GM19239 (cell line): Measurements from ENCODE around the gene RNF11.
A peak's percentile ranks its signal among the peaks of the same experiment; 100 is the strongest.

Experiments used
- DNase-seq: peaks from one replicate; pipeline ENCODE4 v3.0.0; 2011; ENCODE audit warnings: low spot score; ENCODE audit not compliant: insufficient read length
- FAIRE-seq: peaks from 2 replicates; lab custom pipeline; 2011; peaks lifted over from hg19 to GRCh38; lab: Jason Lieb, UNC

The RNF11 gene

DNA sequence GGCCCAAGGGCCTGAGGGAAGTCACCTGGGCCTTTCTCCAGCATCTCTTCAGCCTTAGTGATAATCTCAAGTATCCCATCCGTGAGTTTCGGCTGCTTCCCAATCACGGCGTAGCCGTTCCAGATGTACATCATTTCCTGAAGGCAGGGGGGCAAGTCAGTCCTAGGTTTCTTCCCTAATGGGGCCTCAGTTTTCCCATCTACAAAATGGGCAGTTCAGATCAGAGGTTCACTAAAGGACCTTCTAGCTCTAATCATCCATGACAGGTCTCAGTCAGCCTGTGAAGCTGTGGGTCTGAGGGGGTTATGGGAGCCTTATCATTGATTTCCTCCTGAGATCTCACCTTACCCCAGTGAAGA is 54.4 kb downstream of the RNF11 start:
- no peak for FAIRE-seq

DNA sequence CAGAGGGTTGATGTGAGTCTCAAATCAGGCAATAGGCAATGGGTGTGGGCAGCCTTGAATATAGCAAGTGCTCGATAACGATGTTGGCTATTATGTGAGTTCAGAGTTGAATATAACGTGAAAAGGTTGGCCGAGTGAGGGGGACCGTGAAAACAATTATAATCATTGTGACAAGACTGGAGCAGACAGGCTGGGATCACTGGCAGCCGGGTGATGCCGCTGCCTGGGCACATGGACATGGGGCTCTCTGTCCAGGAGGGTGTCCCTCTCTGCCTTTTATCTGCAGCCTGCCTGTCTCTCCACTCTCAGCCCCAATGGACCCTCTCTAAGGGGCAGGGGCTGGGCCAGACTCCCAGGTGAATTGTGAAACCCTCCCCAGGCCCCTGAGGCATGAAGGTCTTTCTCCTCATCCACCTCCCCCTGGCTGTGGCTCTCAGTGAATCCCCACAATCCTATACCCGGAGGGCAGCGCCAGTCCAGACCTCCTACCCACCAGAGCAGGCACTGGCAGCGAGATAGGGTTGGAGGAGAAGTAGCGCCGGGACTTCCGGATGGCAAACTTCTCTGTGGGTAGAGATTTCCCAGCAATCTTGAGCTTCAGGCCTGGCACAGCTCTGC is 57.9 kb downstream of the RNF11 start:
- DNase-seq = no peak
- no peak for FAIRE-seq

More for the DNA sequence above, 54.4 kb downstream of the RNF11 start:
- no peak for DNase-seq

DNA sequence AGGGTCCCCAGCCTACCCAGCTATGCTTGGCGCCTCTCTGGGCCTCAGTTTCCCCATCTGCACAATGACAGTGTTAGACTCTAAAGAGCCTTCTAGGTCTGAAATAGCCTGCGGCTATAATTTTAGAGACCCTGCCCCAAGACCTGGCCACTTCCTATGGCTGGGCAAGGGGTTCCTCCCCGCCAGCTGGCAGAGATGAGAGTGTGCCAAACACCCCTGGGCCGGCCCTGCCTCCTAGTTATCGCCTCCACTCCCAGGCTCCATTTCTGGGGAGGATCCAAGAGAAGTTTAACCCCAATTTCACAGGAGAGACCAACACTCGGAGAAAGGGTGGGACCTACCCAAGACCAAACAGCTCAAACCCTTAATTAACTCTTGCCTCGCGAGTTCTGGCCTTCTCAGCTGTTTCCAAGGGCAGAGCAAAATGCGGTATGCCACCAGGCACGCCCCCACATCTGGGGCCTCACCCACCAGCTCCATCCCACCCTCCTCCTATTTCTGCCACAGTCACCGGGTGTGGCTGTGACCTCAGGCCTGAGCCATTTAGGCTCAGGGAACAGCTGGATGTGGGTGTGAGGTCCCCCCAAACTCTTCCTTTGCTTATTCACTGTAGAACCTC is 58.6 kb downstream of the RNF11 start:
- no peak for FAIRE-seq
- no peak for DNase-seq

DNA sequence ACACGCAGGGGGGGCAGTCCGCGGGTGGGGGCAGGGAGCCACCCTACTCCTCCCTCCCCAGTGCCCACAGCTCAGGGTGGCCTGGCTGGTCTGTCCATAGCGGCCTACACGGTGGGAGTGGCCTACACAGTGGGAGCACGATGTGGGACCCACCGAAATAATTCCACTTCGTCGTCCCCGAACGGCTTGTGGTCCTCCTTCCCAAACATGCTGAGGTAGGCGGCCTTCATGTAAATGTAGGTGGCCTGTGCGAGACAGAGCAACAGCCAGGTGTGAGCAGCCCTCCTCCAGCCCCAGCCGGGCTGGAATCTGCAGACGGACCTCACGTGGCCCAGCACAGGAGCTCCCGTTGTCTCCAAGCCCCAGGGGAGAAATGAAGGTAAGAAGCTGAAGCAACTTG is 59.9 kb downstream of the RNF11 start:
- DNase-seq (no peak), FAIRE-seq (no peak)

DNA sequence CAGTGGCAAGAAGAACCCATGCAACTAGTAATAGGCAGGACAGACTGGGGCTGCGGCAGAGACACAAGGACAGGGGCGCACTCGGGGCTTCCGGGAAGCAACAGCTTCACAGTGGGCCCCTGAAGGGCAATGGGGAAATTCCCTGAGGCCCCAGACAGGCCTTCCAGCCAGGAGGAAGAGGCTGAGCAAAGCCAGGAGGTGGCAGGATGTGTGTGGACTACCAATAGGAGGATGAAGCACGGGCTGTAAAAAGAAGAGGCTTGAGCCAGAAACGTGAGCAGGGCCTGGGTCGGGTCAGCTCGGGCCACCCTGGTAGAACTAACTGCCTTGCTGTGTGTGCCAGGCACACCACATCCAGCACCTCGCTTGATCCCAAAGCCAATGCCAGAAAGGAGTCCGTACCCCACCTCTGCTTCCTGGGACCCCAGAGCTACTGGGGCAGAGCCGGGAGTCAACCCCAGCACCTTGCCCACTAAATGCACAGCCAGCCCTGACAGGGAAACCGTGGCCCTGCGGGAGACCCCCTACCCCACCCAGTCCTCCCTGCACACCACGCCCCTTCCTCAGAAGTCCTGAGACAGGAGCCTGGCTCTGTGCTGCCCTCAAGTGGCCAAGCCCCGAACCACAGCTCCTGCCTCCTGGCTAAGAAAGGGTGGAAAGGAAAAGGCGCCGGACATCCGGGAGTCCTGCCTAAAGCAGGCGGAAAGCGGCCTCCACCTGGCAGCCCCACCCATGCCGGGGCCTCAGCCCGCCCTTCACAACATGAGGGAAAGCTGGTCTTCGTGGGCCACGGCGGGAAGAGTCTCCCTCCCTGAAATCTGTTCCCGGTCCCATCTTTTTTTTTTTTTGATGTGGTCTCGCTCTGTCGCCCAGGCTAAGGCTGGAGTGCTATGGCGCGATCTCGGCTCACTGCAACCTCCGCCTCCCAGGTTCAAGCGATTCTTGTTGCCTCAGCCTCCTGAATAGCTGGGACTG is 60.6 kb downstream of the RNF11 start:
- FAIRE-seq (peak; percentile 74), DNase-seq (peak; percentile 79)

DNA sequence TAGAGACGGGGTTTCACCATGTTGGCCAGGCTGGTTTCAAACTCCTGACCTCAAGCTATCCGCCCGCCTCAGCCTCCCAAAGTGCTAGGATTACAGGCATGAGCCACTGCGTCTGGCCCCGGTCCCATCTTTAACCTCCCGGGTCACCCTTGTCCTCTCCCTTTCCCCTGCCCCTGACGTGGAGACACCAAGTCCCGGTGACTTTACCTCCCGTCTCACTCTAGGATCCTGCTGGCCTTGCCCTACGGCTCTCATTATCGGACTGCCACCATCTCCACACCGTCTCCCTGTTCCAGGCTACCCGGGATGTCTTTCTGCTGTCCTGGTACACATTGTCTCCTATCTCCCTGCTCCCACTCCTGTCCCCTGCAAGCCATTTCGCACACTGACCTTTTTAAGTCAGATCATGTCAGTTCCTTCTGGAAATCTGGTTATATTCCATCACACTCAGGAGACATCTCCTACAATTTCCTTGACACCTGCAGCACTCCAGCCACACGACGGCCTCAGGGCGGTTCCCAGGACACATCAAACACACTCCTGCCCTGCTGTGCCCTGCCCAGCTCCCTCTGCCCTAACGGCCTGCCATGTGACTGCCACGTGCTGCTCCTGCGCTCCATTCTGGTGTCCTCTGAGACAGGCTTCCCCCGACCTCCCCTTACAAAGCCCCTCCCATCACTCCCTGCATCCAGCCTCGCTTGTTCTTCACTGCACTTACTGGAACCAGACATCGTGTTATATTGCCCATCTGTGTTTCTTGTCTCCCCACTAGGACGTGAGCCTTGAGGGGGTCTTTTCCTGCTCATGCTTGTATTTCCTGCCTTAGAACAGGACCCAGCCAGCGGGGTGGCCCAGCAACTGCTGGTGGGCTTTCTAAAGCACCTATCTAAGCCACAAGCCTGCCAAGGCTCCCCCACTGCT is 61.6 kb downstream of the RNF11 start:
- FAIRE-seq = no peak

GRCh38 chr1:51298322-51298705 is 62.2 kb downstream of the RNF11 start:
- FAIRE-seq = no peak

More for the DNA sequence above, 61.6 kb downstream of the RNF11 start:
- no peak for DNase-seq

DNA sequence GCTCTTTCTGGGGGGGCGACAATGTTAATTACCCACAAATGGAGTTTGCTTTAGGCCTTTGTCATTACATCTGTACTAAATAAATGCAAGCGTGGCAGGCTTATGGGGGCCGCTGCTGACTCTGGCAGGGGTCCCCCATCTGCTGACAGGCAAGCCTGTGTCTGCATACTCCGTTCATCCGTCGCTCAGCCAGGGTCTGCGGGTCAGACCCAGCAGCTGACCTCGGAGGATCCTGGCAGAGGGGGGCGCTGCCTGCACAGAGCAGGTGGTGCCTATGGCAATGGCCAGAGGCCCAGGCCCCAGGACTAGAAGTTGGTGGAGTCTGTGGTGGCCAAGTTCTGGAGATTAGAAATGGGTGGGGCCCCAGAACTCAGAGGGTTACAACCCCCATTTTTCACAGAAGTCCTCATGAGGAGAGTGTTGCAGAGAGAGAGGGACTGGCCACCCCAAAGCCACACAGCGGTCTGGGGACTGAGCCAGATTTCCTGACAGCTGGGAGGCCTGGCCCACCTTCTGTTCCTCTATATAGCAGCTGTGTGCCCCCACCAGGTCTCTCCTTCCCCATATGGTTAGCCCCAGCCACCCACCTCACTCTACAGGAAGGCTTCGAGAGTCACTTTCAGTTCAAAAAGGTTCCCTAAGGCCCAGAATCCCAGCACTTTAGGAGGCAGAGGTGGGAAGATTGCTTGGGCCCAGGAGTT is 63.3 kb downstream of the RNF11 start:
- FAIRE-seq (no peak), DNase-seq (no peak)

More at GRCh38 chr1:51298322-51298705, 62.2 kb downstream of the RNF11 start:
- DNase-seq = no peak

DNA sequence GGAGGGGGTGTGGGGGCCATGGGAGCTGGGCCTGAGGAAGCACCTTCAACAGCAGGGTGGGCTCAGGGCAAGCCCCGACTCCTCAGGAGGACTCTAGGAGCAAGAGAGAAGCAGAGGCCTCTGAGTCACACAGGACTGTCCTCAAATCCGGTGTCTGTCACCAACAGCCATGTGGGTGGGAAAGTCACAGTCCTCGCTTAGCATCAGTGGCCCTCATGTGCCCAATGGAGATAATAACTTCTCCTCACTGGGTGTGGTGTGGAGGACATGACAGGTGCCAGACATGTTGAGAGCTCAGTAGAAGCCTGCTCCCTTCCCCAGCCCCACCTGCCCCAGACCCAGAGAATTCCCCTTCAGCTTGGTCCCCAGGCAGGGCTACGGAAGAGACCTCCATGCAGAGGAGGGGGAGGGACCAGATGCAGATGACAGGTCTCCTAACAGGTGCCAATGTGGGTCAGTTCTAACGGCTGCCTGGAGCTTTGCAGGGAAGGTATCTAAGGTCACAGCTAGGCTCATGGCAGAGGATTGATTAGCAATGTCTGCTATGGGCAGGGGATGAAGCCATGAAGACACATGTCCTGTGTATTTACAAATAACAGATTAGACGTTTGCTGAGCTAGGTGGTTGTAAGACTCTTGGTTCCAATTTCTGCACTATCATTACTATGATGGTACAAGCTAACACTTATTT is 64.1 kb downstream of the RNF11 start:
- FAIRE-seq (no peak), DNase-seq (no peak)

- FAIRE-seq (peak; percentile 72), DNase-seq (no peak)
These were observed 65.2 kb downstream of the RNF11 start for GRCh38 chr1:51301152-51301843.

DNA sequence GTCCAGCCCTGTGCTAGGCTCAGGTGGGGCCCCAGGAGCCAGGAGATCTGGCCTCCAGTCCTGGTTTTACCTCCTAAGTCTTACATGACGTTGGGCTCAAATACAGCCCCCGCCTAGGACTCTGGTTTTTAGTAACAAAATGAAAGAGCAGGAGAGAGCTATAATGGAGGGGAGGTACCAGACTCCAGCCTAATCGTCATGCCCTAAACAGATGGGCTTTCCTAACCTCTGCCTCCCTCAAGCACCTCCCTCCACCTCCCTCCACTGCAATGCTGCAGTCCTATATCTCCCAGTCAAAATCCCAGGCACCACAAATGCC is 65.7 kb downstream of the RNF11 start:
- FAIRE-seq (no peak), DNase-seq (no peak)

GRCh38 chr1:51302270-51302669 is 66.2 kb downstream of the RNF11 start:
- FAIRE-seq (no peak), DNase-seq (no peak)

DNA sequence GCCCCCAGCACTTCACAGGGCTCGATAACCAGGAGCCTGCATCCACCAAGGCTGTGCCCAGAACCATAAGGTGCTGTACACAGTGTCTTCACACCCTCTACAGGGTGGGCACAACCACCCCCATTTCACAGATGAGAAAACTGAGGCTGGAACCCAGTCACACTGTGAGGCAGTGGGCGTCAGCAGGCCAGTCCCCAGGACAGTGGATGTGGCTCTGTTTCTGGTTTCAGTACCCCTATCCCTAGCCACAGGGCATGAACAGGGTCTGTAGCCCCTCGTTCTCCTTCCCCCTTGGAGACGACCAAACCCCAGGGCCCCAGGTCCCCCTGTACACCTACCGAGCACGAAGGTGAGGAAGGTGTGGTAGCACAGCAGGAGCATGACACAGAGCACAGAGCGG is 66.7 kb downstream of the RNF11 start:
- no peak for DNase-seq
- FAIRE-seq = no peak

DNA sequence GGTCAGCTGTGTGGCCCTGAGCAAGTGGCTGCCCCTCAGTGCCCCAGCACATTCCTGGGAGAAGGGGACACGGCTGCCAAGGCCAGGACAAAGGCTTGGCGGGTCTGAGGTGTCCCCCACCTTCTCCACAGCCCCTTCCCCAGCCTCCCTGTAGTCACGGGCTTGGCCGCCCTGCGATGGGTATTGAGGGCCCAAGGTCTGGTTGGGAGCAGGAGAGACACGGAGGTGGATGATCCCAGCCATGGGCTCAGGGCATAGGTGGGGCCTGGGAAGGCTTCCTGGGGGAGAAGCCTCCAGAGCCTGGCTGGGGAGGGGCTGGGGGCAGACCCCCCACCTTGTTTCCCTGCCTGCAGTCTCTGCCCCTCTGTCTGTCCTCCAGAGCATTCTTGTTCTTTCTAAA is 67.2 kb downstream of the RNF11 start:
- DNase-seq (no peak), FAIRE-seq (no peak)

DNA sequence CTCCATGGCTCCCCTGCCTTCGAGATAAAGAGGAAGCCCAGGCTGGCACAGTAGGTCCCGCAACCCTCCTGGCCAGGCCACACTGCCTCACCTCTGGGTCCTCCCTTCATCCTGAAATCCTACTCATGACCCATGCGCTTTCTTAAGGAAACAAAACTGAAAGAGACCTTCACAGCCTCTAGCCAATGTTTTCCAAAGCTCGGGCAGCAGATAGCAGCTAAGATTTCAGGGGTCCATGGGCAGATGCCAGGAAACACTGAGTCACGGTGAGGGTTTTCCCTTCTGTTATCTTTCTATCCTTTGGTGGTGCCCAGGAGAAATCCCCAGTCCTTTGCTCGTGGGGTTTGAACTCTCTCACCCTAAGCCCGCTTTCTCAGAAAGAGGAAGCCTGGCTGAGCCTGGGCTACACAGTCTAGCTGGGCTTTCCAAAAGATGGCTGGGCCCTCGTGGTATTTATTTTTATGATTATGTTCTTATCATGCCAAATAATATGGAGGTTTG is 67.7 kb downstream of the RNF11 start:
- FAIRE-seq (peak; percentile 87), DNase-seq (no peak)

- no peak for FAIRE-seq
These were observed 68.3 kb downstream of the RNF11 start for GRCh38 chr1:51304360-51304759.

DNA sequence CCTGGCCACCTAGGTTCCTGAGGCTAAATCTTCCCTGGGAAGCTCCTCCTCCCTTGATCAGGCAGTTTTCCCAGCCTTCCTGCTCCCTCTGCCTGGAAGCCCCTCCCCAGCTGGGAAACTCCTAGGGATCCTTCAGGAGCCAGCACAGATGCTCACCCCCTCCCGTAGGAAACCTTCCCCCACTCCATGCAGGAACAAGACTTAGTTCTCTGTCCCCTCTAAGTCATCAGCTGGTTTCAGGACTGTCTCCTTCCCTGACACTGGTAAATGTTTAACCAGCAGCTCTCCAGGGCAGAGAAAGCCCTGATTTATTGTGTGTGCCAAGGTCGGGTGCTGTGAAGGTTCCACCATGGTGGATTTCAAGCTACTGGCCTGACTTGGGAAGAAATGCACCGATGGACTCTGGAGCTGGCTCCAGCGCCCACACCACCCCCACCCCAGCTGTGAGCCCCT is 69.3 kb downstream of the RNF11 start:
- peak; percentile 85 for FAIRE-seq

More at GRCh38 chr1:51304360-51304759, 68.3 kb downstream of the RNF11 start:
- DNase-seq = no peak

DNA sequence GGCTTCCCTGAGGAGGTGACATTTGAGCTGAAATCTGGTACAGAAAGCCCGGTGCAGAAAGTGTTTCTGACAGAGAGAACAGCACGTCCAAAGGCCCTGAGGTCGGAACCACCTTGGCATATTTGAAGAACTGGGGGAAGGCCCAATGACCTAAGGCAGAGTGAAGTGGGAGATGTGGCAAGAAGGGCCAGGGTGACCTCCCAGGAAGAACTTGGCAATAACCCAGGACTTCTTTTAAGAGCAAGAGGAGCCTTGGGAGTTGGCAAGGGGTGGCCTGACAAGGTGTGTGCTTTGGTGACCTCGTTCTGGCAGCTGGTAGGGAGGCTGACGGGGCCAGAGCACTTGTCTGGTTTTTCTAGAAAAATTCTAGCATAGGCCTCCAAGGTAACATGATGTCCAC is 70.9 kb downstream of the RNF11 start:
- DNase-seq = no peak
- no peak for FAIRE-seq

More for the DNA sequence above, 69.3 kb downstream of the RNF11 start:
- peak; percentile 46 for DNase-seq
